T-helper 9 cell (primary cell): Measurements from ENCODE around the gene ADAMTS13.
A peak's percentile ranks its signal among the peaks of the same experiment; 100 is the strongest.
"Not testable (repeated sequence)": the region's sequence is repeated elsewhere in the genome, so short reads cannot be mapped to it uniquely, and the experiment has no call there.

Experiments used
- DNase-seq: peaks from one replicate; pipeline ENCODE4 v3.0.0-alpha.2; 2020
- total RNA-seq, 2 donors: gene quantifications; one replicate each; lab custom pipeline; 2026; lab: John Stamatoyannopoulos, UW

The ADAMTS13 gene
- total RNA-seq, result 0.48 to 0.84 reads per million in 2 donors

GRCh38 chr9:133421615-133422542 is at the start of gene ADAMTS13:
Gene ADAMTS13, plus strand, starts transcription at chr9:133422367. Its CDS starts 77 bp downstream, at chr9:133422444.
- DNase-seq, result no peak

- no peak for DNase-seq
Observed at GRCh38 chr9:133374612-133375115, 47.5 kb upstream of the ADAMTS13 start.

- no peak for DNase-seq
Observed at GRCh38 chr9:133375116-133375723, 46.9 kb upstream of the ADAMTS13 start.

- DNase-seq, result peak; percentile 90
Observed at GRCh38 chr9:133375724-133376654, 46.2 kb upstream of the ADAMTS13 start, which contains the start of the genes STKLD1 and SURF4. Gene STKLD1, plus strand, starts transcription at chr9:133376366. Its CDS starts 108 bp downstream, at chr9:133376474. Gene SURF4, minus strand, starts transcription at chr9:133376060. Its CDS starts 91 bp downstream, at chr9:133375969.

- not testable (repeated sequence) for DNase-seq
Observed at GRCh38 chr9:133377280-133377679, 44.9 kb upstream of the ADAMTS13 start.

- no peak for DNase-seq
Observed at GRCh38 chr9:133377721-133378216, 44.4 kb upstream of the ADAMTS13 start.

GRCh38 chr9:133378408-133378962 is 43.7 kb upstream of the ADAMTS13 start:
- no peak for DNase-seq

GRCh38 chr9:133379153-133380086 is 42.7 kb upstream of the ADAMTS13 start:
- no peak for DNase-seq

- no peak for DNase-seq
Observed at GRCh38 chr9:133380734-133381133, 41.4 kb upstream of the ADAMTS13 start.

- DNase-seq, result no peak
Observed at GRCh38 chr9:133382507-133383141, 39.5 kb upstream of the ADAMTS13 start.

- no peak for DNase-seq
Observed at GRCh38 chr9:133383438-133383837, 38.7 kb upstream of the ADAMTS13 start.

GRCh38 chr9:133384736-133385321 is 37.3 kb upstream of the ADAMTS13 start:
- DNase-seq, result no peak

- DNase-seq, result no peak
Observed at GRCh38 chr9:133385452-133385851, 36.7 kb upstream of the ADAMTS13 start.

- no peak for DNase-seq
Observed at GRCh38 chr9:133386338-133386737, 35.8 kb upstream of the ADAMTS13 start.

GRCh38 chr9:133387680-133388079 is 34.5 kb upstream of the ADAMTS13 start:
- DNase-seq, result no peak

- DNase-seq, result no peak
Observed at GRCh38 chr9:133389025-133389557, 33.1 kb upstream of the ADAMTS13 start.

GRCh38 chr9:133389562-133389961 is 32.6 kb upstream of the ADAMTS13 start:
- no peak for DNase-seq

GRCh38 chr9:133390713-133391112 is 31.5 kb upstream of the ADAMTS13 start:
- no peak for DNase-seq

GRCh38 chr9:133391449-133391848 is 30.7 kb upstream of the ADAMTS13 start:
- not testable (repeated sequence) for DNase-seq
